ENCODE measurements around the gene TMEM181.
A peak's percentile ranks its signal among the peaks of the same experiment; 100 is the strongest.
"Not testable (repeated sequence)": the region's sequence is repeated elsewhere in the genome, so short reads cannot be mapped to it uniquely, and the experiment has no call there.

Gene TMEM181

GRCh38 chr6:158603261-158604047 is 43.6 kb downstream of the TMEM181 start:
- DNase-seq, result no peak

GRCh38 chr6:158604048-158604406 is 44.1 kb downstream of the TMEM181 start:
- no peak for DNase-seq

GRCh38 chr6:158605266-158605878 is 45.5 kb downstream of the TMEM181 start:
- peak; percentile 71 for DNase-seq

- not testable (repeated sequence) for DNase-seq
These were observed 46.1 kb downstream of the TMEM181 start for GRCh38 chr6:158606011-158606410.

- no peak for DNase-seq
These were observed 47.0 kb downstream of the TMEM181 start for GRCh38 chr6:158606935-158607334.

GRCh38 chr6:158607411-158608170 is 47.7 kb downstream of the TMEM181 start:
- DNase-seq, result no peak

GRCh38 chr6:158608221-158608620 is 48.3 kb downstream of the TMEM181 start:
- no peak for DNase-seq

- DNase-seq, result no peak
These were observed 49.7 kb downstream of the TMEM181 start for GRCh38 chr6:158609455-158610155.

- DNase-seq, result no peak
These were observed 50.6 kb downstream of the TMEM181 start for GRCh38 chr6:158610319-158610968.

GRCh38 chr6:158611039-158611438 is 51.1 kb downstream of the TMEM181 start:
- DNase-seq, result no peak

- no peak for DNase-seq
These were observed 51.9 kb downstream of the TMEM181 start for GRCh38 chr6:158611541-158612370.

GRCh38 chr6:158614606-158615005 is 54.7 kb downstream of the TMEM181 start:
- DNase-seq, result not testable (repeated sequence)

- DNase-seq, result not testable (repeated sequence)
These were observed 58.4 kb downstream of the TMEM181 start for GRCh38 chr6:158618289-158618688.

GRCh38 chr6:158619922-158620801 is 60.3 kb downstream of the TMEM181 start:
- DNase-seq, result no peak

GRCh38 chr6:158620963-158621693 is 61.2 kb downstream of the TMEM181 start:
- no peak for DNase-seq

- no peak for DNase-seq
These were observed 62.0 kb downstream of the TMEM181 start for GRCh38 chr6:158621694-158622544.

GRCh38 chr6:158622545-158623190 is 62.8 kb downstream of the TMEM181 start:
- DNase-seq, result no peak
